Epithelial cell of proximal tubule (primary cell): ENCODE results near the gene ECM1. TPM values are rescaled to one million over a fixed set of nuclear protein-coding genes. Genes with fewer than 3 reads are reported as not detected.

Source experiments
- DNase-seq: peaks from one replicate; pipeline ENCODE4 v3.0.0-alpha.2; 2011; ENCODE audit warnings: low read depth
- H3K4me3 ChIP-seq: 2 replicates; pipeline ENCODE4 v1.5.1; 2011; ENCODE audit warnings: low read depth, mild to moderate bottlenecking, low read length
- CTCF ChIP-seq: conservative IDR thresholded peaks from 2 replicates; pipeline ENCODE4 v1.5.1; 2012; ENCODE audit warnings: low read depth, mild to moderate bottlenecking, low read length
- total RNA-seq: library from RNA; depleted of rRNA; stranded (reverse); fragments of >200 nt; gene quantifications from 2 replicates; pipeline ENCODE4 v1.2.3, GENCODE V29; 2015

ECM1 gene
- total RNA-seq, 1 donor from 2014 or later, result 13.1 TPM

GRCh38 chr1:150561974-150562445, 54.1 kb downstream of the ECM1 start:
- peak overlapping the region; percentile 63 for H3K4me3 ChIP-seq
- no peak for DNase-seq
- no peak for TF ChIP-seq CTCF

- H3K4me3 ChIP-seq, result peak overlapping the region; percentile 22
- DNase-seq, result no peak
- TF ChIP-seq CTCF, result no peak
Observed at GRCh38 chr1:150562446-150563339, 54.8 kb downstream of the ECM1 start.

Other genes with a start within 250 kb of the ECM1 start
- 135 and 136 TPM in 2 replicates for gene APH1A, start 239.1 kb upstream of the ECM1 start, total RNA-seq
- gene C1orf54, start 235.3 kb upstream of the ECM1 start, total RNA-seq, result 0.29 and 20.8 TPM in 2 replicates
- 0.51 and 3.6 TPM in 2 replicates for gene CIART, start 225.6 kb upstream of the ECM1 start, total RNA-seq
- gene MRPS21, start 214.2 kb upstream of the ECM1 start, total RNA-seq, result 55.5 and 76.9 TPM in 2 replicates
- gene PRPF3, start 186.6 kb upstream of the ECM1 start, total RNA-seq, result 24.2 and 35.6 TPM in 2 replicates
- gene RPRD2, start 144.0 kb upstream of the ECM1 start, total RNA-seq, result 8.1 and 8.6 TPM in 2 replicates
- gene TARS2, start 20.7 kb upstream of the ECM1 start, total RNA-seq, result 20.5 and 23.9 TPM in 2 replicates
- gene FALEC, start 7.6 kb downstream of the ECM1 start, total RNA-seq, result not detected in 2 replicates
- gene ADAMTSL4, start 41.3 kb downstream of the ECM1 start, total RNA-seq, result 0.80 and 7.3 TPM in 2 replicates
- 144 and 162 TPM in 2 replicates for gene MCL1, start 71.5 kb downstream of the ECM1 start, total RNA-seq
- 159 and 225 TPM in 2 replicates for gene ENSA, start 121.5 kb downstream of the ECM1 start, total RNA-seq
- 12.6 and 14.3 TPM in 2 replicates for gene GOLPH3L, start 189.0 kb downstream of the ECM1 start, total RNA-seq
- gene HORMAD1, start 212.8 kb downstream of the ECM1 start, total RNA-seq, result not detected in 2 replicates